Measurements from ENCODE around the gene AADACL3.

- TF ChIP-seq CTCF (IDR thresholded peaks at IDR 0.05) = no peak
- no peak for TF ChIP-seq EZH2phosphoT487 (IDR thresholded peaks at IDR 0.05)
Measured at GRCh38 chr1:12734651-12735050, 18.7 kb downstream of the AADACL3 start.

Measured in neural progenitor cell (in vitro differentiated cells).